Ammon's horn (tissue), 1 donor: Measurements from ENCODE around the gene PER1.

ENCODE experiments used
- DNase-seq: peaks from one replicate; pipeline ENCODE4 v3.0.0-alpha.2; 2016; ENCODE audit warnings: low spot score

The PER1 gene

GRCh38 chr17:8151641-8152111 lies 528 bp downstream of the PER1 start:
- peak; percentile 80 for DNase-seq

DNA sequence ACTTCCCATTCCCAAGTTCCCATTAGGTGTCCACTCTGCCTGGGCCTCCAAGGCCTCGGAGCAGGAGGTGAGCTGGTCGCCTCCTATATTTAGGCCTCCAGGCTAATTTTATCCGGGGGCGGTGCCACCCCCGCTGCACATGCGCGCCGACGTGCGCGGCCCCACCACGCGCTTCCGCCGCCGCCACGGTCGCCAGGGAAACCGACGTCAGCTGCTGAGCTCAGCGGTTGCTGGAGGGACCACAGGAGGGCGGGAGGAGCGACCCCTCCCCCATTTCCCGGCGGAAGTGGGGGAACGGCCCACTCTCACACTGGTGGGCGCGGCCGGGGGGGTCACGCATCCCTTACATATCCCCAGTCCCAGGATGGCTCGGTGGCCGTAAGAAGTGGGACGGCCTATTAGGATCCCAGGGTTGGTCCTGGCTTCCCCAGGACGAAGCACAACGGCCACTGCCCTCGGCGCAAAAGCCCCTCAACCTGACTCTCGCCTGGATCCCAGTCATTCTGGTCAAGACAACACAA lies 1.0 kb downstream of the PER1 start:
- peak; percentile 91 for DNase-seq

GRCh38 chr17:8150194-8151119 lies 1.7 kb downstream of the PER1 start:
- no peak for DNase-seq

DNA sequence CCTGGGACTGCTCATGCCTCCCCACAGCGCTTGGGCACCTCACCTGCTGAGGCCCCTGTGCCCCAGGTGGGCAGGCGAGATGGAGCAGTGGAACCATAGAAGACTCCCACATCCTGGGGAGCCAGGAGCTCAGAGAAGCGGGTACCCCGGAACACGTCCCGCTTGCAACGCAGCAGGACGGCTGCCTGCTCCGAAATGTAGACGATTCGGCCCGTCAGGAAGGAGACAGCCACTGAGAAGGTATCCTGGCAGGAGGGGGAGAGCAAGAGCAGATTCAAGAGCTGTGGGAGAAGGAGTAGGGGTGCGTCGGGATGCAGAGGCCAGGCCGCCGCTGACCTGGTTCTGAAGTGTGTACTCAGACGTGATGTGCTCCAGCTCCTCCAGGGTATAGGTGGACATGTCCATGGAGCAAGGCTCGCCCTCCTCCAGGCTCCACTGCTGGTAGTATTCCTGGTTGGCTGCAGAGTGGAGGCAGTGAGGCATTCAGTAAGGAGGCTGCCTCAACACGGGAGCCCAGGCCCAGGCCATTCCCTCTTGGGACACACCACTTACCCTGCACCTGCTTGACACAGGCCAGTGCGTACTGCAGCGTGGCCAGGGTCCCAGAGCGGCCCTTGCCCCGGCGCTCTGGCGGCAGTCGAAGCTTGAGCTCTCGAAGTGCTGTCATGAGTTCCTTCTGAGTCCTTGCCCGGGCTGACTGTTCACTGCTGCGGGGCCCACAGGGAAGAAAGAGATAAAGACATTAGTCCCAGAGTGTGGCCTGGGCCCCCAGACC lies 2.6 kb downstream of the PER1 start:
- DNase-seq = no peak

- no peak for DNase-seq
Observed at GRCh38 chr17:8148560-8148959, 3.6 kb downstream of the PER1 start.

- no peak for DNase-seq
Observed at GRCh38 chr17:8147805-8148404, 4.3 kb downstream of the PER1 start.

GRCh38 chr17:8147141-8147804 lies 4.9 kb downstream of the PER1 start:
- no peak for DNase-seq

DNA sequence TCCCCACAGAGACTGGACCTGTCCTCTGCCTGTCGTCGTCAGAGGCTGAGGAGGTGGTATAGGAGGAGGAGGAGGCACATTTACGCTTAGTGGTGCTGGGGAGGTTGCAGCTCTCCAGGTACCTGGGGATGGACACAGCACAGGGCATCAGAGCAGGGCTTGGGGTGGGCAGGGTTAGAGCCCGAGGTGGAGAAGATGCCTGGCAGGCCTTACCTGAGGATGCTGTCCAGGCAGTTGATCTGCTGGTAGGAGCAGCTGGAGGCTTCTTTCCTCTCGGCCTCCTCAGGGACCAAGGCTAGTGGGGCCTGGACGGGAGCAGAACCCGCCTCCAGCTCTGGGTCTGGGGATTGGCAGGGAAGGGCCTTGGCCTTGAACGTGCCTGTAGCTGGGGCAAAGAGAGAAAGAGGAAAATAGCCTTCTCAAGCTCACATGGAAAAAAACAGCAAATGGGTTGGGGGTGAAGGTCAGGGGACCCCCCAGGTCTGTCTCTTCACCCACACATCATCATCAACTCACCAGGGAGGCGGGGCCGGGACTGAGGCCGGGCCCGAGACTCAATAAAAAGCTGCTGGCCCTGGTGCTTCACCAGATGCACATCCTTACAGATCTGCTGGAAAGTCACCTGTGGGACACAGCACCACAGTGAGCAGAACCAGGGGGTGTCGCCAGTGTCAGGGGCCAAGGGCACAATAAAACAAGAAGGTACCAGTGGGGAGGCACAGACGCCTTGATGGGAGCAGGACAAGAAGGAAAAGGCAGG lies 5.6 kb downstream of the PER1 start:
- DNase-seq = no peak

DNA sequence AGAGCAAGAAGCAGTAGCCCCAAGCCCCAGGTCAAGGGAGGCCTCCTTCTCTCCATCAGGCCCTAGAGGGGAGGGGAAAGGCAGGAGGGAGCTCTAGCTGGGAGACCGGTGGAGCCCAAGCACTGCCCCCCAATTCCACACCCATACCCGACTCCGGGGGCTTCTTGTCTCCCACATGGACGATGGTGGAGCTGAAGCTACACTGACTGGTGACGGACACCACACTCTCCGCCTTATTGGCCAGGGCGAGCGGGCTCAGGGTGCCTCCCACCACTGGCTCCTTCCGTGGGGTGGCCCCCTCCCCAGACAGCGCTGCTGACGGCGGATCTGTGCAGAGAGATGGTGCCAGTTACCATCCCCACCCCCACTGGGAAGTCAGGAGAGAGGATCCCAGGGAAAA lies 6.4 kb downstream of the PER1 start:
- no peak for DNase-seq

GRCh38 chr17:8144401-8145231 lies 7.6 kb downstream of the PER1 start:
- DNase-seq = no peak

GRCh38 chr17:8143581-8144400 lies 8.4 kb downstream of the PER1 start:
- DNase-seq = no peak

GRCh38 chr17:8142887-8143580 lies 9.2 kb downstream of the PER1 start:
- DNase-seq = no peak

GRCh38 chr17:8142158-8142886 lies 9.9 kb downstream of the PER1 start:
- DNase-seq = no peak

DNA sequence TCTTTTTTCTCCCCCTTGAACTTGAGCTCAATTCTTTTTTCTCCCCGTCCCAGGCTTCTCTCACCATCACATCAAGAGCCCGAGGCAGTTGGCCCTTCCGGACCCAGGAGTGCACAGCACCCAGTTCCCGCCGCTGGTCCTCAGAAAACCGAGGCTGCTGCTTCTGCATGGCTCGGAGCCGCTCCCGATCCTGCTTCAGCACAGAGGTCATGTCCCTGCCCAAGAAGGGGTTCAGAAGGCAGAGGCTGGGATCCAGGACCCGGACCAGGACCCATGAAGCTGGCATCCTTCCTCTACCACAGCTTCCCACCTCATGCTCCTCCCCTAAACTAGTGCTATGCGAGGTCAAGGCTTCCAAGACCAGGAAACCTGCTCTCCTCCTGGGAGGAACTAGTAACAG lies 10.5 kb downstream of the PER1 start:
- no peak for DNase-seq

DNA sequence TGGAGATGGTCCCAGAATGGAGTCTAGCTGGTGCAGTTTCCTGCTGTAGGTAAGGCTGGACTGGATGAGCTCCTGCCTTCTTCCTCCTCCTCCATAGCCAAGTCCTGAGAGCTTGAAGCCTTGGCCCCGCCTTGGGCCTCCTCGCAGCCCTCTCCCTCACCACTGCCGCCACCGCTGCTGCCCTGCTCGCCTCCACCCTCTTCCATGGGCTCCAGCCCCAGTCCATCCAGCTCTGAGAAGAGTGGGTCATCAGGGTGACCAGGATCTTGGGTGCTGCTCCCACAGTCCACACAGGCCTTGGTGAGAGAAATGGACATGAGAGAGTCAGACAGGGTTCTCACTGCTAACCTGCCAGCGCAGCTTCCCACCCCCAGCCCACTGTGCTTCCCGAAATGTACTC lies 11.2 kb downstream of the PER1 start:
- DNase-seq = no peak

DNA sequence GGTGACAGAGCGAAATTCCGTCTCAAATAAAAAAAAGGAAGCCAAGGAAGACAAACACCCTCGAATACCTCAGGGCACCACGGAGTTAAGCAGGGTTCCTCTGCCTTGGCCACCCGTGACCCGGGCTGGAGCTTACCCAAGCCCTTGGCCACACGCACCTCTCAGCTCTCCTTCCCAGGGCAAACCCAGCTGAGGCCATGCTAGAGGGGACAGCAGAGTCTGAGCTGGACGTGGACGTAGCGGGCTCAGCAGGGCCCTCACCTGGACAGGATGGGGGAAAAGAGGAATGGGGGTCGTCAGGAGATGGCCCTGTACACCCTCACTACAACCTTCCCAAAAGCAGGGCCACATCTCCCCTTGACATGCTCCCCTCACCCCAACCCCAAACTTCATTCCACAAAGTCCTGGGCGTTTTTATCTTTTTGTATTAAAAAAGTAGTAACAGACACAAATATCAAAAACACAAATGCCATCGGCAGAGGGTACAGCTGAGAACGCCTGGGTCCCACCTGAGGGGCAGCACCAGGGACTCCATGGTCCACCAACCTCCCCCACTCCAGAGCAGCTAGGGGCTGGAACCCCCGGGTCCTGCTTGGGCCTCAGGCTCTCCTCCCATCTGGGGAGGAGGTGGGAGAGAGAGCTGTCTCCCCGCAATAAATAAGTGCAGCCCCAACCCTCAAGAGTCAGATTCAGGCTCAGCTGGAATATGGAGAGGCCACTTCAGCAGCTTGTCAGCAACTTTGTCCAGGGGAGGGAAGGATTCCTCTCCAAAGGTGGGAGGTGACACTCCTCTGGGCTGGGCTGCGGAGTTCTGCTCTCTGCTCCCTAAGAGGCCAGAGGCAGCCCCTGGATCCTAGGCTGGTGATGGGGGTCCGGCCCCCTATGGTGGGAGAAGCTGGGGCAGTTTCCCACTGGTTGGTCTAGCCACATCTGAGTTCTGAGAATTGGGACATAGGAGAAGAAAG lies 11.9 kb downstream of the PER1 start:
- DNase-seq = no peak
